HG03175 (cell line): ENCODE data around the gene CSK.
"Not testable (repeated sequence)": the region's sequence is repeated elsewhere in the genome, so short reads cannot be mapped to it uniquely, and the experiment has no call there.

Source experiments
- ATAC-seq: cut with Tn5 transposase; IDR thresholded peaks from one replicate; pipeline ENCODE4 v1.9.1; 2021; ENCODE audit warnings: mild to moderate bottlenecking, moderate library complexity; ENCODE audit not compliant: unreplicated experiment

The CSK gene

GRCh38 chr15:74770211-74770903, 11.5 kb upstream of the CSK start:
- ATAC-seq, result no peak

- no peak for ATAC-seq
Measured at GRCh38 chr15:74773329-74773728, 8.6 kb upstream of the CSK start.

DNA sequence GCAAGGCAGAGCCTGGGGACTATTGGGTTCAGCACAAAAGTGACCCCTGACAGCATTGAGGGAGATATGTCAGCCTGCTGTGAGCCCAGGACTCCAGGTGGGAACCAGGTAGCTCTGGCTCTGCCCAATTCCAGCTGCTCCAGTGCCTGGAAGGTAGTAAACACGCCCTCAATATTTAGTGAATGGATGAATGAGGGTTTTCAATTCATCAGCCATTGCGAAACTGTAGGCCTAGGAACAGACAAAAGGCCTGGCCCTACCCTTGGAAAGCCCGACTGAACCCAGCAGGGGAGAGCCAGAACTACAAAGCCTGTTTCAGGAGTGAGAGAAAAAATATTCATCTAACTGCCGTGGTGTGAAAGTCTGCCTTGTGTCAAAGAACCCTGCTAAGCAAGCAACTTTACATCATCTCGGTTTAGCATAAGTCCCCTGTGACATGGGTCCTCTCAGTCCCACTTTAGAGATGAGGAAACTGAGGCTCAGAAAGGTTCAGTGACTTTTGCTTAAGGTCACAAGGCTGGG, 8.1 kb upstream of the CSK start:
- ATAC-seq, result no peak

- no peak for ATAC-seq
Measured at GRCh38 chr15:74775132-74775562, 6.7 kb upstream of the CSK start.

GRCh38 chr15:74775894-74776293, 6.0 kb upstream of the CSK start:
- no peak for ATAC-seq

DNA sequence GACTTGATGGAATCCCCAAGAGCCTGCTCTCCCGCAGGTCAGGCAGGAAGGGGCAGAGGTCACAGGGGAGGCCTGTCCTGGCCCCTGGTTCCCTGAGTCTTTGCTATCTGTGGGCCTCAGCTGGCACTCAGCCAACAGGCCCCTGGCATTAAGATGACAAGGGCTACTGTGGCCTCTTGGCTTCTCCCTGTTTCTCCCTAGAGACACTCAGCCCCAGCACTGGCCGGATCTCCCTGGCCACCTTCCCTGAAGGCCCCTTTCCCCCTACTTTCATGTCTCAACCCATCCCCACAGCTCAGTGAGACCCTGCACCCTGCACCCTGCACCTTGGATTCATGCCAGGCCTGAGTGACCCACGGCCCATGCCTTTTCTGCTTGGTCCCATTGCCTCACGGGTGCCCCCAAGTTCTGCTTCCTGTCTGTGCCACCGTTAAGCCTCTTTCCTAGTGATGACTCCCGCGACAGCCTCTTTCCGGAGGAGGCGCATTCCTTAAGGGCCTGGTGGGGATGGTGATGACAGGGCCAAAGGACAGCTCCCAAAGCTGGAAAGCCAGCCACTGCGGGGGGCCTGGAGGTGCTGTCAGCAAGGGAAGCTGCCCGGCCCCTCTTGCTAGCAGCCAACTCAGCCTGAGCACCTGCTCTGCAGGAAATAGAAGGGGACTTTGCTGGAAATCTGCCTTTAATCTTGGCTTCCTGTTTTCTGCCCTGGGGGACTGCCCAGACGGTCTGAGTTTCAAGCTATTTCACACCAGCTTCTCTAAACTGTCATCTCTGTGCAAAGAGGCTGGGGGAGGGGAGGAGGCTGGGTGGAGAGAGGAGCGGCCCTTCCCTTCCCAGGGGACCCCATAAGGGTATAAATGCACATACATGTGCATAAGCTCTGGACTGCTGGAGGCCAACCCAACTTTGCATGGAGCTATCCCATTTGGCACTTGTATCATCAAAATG, 4.8 kb upstream of the CSK start:
- peak; percentile 33 for ATAC-seq

GRCh38 chr15:74777769-74778598, 3.9 kb upstream of the CSK start:
- peak; percentile 2 for ATAC-seq

- ATAC-seq, result no peak
Measured at GRCh38 chr15:74778599-74778970, 3.3 kb upstream of the CSK start.

- no peak for ATAC-seq
Measured at GRCh38 chr15:74779162-74779648, 2.7 kb upstream of the CSK start.

DNA sequence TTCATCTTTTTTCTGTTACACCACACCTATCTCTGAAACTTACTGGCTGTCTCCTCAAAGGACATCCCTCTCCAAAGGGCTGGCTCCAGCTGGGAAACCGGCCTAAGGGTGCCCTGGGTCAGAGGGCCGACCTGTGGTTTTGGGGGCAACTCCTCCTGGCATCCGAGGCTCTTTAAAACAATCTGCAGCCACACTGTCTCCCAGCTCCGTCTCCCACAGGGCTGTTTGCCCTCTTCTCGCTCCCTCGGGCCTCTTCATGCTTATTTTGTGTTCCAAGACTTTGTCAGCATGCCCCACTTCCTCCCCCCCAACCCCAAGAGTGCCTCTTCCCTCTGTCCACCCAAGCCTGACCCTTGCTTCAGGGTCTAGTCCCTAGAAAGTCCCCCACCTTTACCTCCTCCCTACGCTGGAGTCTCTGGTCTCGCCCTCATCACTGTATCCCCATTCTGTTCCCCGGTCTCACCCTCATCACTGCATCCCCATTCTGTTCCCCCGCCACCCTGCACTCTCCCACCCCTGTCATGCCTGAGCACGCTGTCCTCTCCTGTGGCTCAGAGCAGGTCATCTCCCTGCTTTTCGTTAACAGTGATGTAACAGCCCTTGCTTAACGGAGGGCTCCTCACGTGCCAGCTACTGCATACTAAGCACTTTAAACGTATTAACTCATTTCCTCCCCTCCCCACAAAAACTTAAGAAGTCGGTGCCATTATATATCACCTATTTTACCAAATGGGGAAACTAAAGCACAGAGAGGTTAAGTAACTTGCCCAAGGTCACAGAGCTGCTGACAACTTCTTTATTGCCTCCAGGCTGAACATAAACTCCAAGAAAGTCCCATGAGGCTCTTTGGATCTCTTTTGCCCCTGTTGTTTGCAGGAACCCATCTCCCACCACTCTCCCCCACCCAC, 1.1 kb upstream of the CSK start:
- ATAC-seq, result no peak

GRCh38 chr15:74782259-74783071, 585 bp downstream of the CSK start:
- peak; percentile 3 for ATAC-seq

- ATAC-seq, result no peak
Measured at GRCh38 chr15:74783072-74783807, 1.4 kb downstream of the CSK start.

DNA sequence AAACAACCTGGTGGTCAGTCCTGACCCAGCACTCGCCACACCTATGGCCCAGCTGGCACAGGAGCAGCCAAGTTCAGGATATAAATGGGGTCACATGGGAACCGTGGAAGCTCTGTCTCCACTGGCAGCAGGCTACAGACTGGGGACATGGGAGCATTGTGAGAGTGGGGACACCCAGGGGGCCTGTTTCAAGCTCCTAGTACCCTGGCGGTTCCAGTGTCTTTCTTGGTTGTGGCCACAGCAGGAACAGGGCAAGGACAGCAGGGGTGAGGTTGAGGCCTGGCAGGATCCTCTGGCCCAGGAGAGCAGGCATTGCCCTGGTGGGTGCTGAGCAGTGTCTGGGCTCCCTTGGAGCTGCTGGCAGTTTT, 1.9 kb downstream of the CSK start:
- ATAC-seq, result no peak

DNA sequence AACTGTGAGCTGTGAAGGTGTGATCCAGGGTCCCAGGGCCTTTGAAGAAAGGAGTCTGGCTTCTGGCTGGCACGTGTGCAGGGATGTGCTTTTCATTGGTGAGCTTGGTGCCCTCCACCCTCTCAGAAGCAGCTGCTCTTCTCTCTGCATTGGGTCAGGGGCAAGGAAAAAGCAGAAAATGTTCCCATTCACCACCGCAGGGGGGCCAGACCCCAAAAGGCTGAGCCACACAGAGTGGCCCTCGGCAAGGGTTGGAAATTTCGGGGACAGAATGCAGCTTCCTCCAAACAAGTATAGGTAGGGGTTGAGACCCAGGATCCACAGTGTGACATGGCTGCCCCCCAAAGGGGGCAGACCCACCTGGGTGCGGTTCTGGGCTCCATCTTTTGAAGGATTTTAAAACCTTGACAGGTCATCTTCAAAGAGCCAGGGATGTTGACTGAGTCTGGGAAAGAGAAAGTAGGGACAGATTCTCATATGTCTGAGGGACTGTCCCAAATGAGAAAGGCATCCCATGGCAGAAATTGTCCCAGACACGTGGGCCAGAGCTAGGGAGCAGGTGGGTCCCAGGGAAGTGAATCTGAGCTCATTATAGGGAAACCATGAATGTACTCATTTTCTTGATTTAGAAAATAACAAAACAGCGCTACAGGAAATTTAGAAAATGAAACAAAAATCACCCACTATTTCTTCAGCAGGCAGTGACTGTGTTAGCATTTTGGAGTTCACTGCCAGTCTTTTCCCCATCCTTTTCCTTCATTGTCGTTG, 2.7 kb downstream of the CSK start:
- no peak for ATAC-seq

- ATAC-seq, result no peak
Measured at GRCh38 chr15:74785194-74786032, 3.5 kb downstream of the CSK start.

DNA sequence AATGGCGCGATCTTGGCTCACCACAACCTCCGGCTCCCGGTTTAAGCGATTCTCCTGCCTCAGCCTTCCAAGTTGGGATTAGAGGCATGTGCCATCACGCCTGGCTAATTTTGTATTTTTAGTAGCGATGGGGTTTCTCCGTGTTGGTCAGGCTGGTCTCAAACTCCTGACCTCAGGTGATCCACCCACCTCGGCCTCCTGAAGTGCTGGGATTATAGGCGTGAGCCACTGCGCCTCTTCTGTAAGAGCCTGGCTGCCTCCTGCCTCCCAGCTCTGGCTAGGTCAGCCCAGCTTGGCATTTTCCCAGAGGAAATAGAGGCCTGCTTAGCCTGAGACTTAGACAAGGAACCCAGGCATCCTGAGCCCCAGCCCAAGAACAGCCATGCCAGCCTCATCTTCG, 4.2 kb downstream of the CSK start:
- ATAC-seq, result not testable (repeated sequence)
